H1 (cell line): ENCODE measurements around the gene ILF2. TPM values are rescaled to one million over a fixed set of nuclear protein-coding genes. Genes with fewer than 3 reads are reported as not detected.

Source experiments
- CTCF ChIA-PET: fragments of 300-600 bp; sonication (Branson Sonifier 250); formaldehyde crosslinking; loops from one replicate; lab custom pipeline; 2021; ENCODE audit not compliant: partially characterized antibody; lab: Charles Lee
- POLR2A ChIA-PET: fragments of 300-600 bp; sonication (Branson Sonifier 250); formaldehyde crosslinking; loops from one replicate; lab custom pipeline; 2021; ENCODE audit warnings: inconsistent platforms; ENCODE audit not compliant: partially characterized antibody; lab: Charles Lee
- DNase-seq, 2 experiments: peaks; one replicate each; pipeline versions ENCODE4 v3.0.0 to v3.0.0-alpha.2; 2010 to 2022; ENCODE audit warnings: low spot score in 2 of 2, low read depth in 1 of 2, mixed read lengths in 1 of 2
- FAIRE-seq: peaks from 2 replicates; lab custom pipeline; 2011; peaks lifted over from hg19 to GRCh38; lab: Jason Lieb, UNC
- H2AFZ ChIP-seq: 2 replicates; pipeline ENCODE4 v1.8.1; 2012; ENCODE audit warnings: low read length, inconsistent platforms
- H2AK5ac ChIP-seq: 2 replicates; pipeline ENCODE4 v1.6.1; 2013; ENCODE audit warnings: low read depth, low read length
- H2BK120ac ChIP-seq: replicated peaks from 2 replicates; pipeline ENCODE3; 2013; ENCODE audit warnings: low read depth, low read length, inconsistent platforms
- H2BK12ac ChIP-seq: 2 replicates; pipeline ENCODE4 v1.6.1; 2013; ENCODE audit warnings: low read depth, low read length
- H2BK15ac ChIP-seq: 2 replicates; pipeline ENCODE4 v1.6.1; 2013; ENCODE audit warnings: low read length
- H2BK20ac ChIP-seq: 2 replicates; pipeline ENCODE4 v1.6.1; 2013; ENCODE audit warnings: low read length
- H2BK5ac ChIP-seq: 2 replicates; pipeline ENCODE4 v1.6.1; 2013; ENCODE audit warnings: low read depth, low read length
- H3K14ac ChIP-seq: 2 replicates; pipeline ENCODE4 v1.6.1; 2013; ENCODE audit warnings: inconsistent platforms; ENCODE audit not compliant: insufficient read length
- H3K18ac ChIP-seq: 2 replicates; pipeline ENCODE4 v1.6.1; 2013; ENCODE audit warnings: low read length; ENCODE audit errors: extremely low read depth
- H3K23ac ChIP-seq: 2 replicates; pipeline ENCODE4 v1.6.1; 2013; ENCODE audit warnings: inconsistent platforms; ENCODE audit not compliant: insufficient read length
- H3K23me2 ChIP-seq: 2 replicates; pipeline ENCODE4 v1.6.1; 2013; ENCODE audit warnings: low read depth, low read length
- H3K27ac ChIP-seq: 2 replicates; pipeline ENCODE4 v1.6.1; 2011; ENCODE audit warnings: low read depth, low read length, inconsistent platforms
- H3K27me3 ChIP-seq, 4 experiments: replicated peaks in 1 of 4; 1 replicate in 1 of 4; 2 replicates in 3 of 4; pipeline versions ENCODE4 v1.6.1 to v1.8.1; 2011 to 2013; ENCODE audit warnings: low read length in 3 of 4, mild to moderate bottlenecking in 3 of 4, inconsistent platforms in 2 of 4, mixed read lengths in 2 of 4, moderate library complexity in 1 of 4; ENCODE audit not compliant: control insufficient read depth in 3 of 4, insufficient read depth in 3 of 4; ENCODE audit errors: extremely low read depth in 1 of 4
- H3K36me3 ChIP-seq, 4 experiments: 2 replicates each; pipeline versions ENCODE4 v1.6.1 to v1.8.1; 2011 to 2013; ENCODE audit warnings: mild to moderate bottlenecking in 4 of 4, low read length in 3 of 4, moderate library complexity in 2 of 4, control low read depth in 1 of 4, inconsistent platforms in 1 of 4; ENCODE audit not compliant: insufficient read depth in 4 of 4, control insufficient read depth in 2 of 4
- H3K4ac ChIP-seq: replicated peaks from 2 replicates; pipeline ENCODE3; 2013; ENCODE audit warnings: low read length, low read depth, mixed read lengths, inconsistent platforms; ENCODE audit not compliant: insufficient read length
- H3K4me1 ChIP-seq, 4 experiments: replicated peaks in 1 of 4; 1 replicate in 1 of 4; 2 replicates in 3 of 4; pipeline versions ENCODE4 v1.6.1 to v1.8.1; 2011 to 2013; ENCODE audit warnings: low read length in 3 of 4, inconsistent platforms in 2 of 4, mixed read lengths in 1 of 4; ENCODE audit not compliant: insufficient read depth in 4 of 4, control insufficient read depth in 3 of 4
- H3K4me2 ChIP-seq, 2 experiments: 2 replicates each; pipeline versions ENCODE4 v1.6.1 to v1.8.1; 2011 to 2013; ENCODE audit warnings: low read depth in 2 of 2, low read length in 2 of 2, control low read depth in 1 of 2, inconsistent platforms in 1 of 2, mild to moderate bottlenecking in 1 of 2; ENCODE audit not compliant: insufficient read depth in 1 of 2
- H3K4me3 ChIP-seq, 4 experiments: fragments of 200-600, 300-600 bp in 1 of 4; sonication (generic), shearing (Covaris generic), sonication (Bioruptor Twin) in 1 of 4; 2 replicates each; pipeline versions ENCODE4 v1.5.1 to v1.8.1; 2011 to 2016; ENCODE audit warnings: low read length in 4 of 4, low read depth in 3 of 4, control low read depth in 2 of 4, inconsistent platforms in 2 of 4, mild to moderate bottlenecking in 2 of 4, mixed read lengths in 1 of 4, moderate library complexity in 1 of 4; ENCODE audit not compliant: insufficient read depth in 2 of 4; ENCODE audit errors: extremely low read depth in 1 of 4
- H3K56ac ChIP-seq: replicated peaks from 2 replicates; pipeline ENCODE3; 2013; ENCODE audit warnings: low read depth, mild to moderate bottlenecking, mixed read lengths, low read length, inconsistent platforms; ENCODE audit not compliant: insufficient read length
- H3K79me1 ChIP-seq: 2 replicates; pipeline ENCODE4 v1.6.1; 2013; ENCODE audit warnings: low read depth, low read length, control low read depth
- H3K79me2 ChIP-seq, 2 experiments: 2 replicates each; pipeline versions ENCODE4 v1.6.1 to v1.8.1; 2012 to 2013; ENCODE audit warnings: low read length in 2 of 2, mild to moderate bottlenecking in 2 of 2, inconsistent platforms in 1 of 2; ENCODE audit not compliant: insufficient read depth in 2 of 2, control insufficient read depth in 1 of 2
- H3K9ac ChIP-seq, 4 experiments: replicated peaks in 1 of 4; 1 replicate in 1 of 4; 2 replicates in 3 of 4; pipeline versions ENCODE4 v1.6.1 to v1.8.1; 2011 to 2013; ENCODE audit warnings: low read depth in 3 of 4, low read length in 3 of 4, control low read depth in 2 of 4, mild to moderate bottlenecking in 2 of 4, moderate library complexity in 2 of 4, inconsistent platforms in 1 of 4; ENCODE audit errors: extremely low read depth in 1 of 4
- H3K9me3 ChIP-seq, 2 experiments: 2 replicates each; pipeline versions ENCODE4 v1.6.1 to v1.8.1; 2012 to 2013; ENCODE audit warnings: mild to moderate bottlenecking in 2 of 2, moderate library complexity in 2 of 2, control low read depth in 1 of 2, inconsistent platforms in 1 of 2, low read depth in 1 of 2, low read length in 1 of 2, mixed read lengths in 1 of 2; ENCODE audit not compliant: insufficient read depth in 2 of 2
- H4K20me1 ChIP-seq, 2 experiments: replicated peaks in 1 of 2; 2 replicates each; pipeline versions ENCODE3 to v1.8.1; 2011 to 2013; ENCODE audit warnings: inconsistent platforms in 2 of 2, low read length in 2 of 2, mild to moderate bottlenecking in 1 of 2; ENCODE audit not compliant: insufficient read depth in 2 of 2, control insufficient read depth in 1 of 2
- H4K5ac ChIP-seq: 2 replicates; pipeline ENCODE4 v1.6.1; 2013; ENCODE audit warnings: low read length, low read depth, mixed read lengths, inconsistent platforms; ENCODE audit not compliant: insufficient read length
- H4K8ac ChIP-seq: 2 replicates; pipeline ENCODE4 v1.8.0; 2013; ENCODE audit warnings: mild to moderate bottlenecking, moderate library complexity, low read length, inconsistent platforms; ENCODE audit not compliant: insufficient read depth; ENCODE audit errors: extremely low read depth
- H4K91ac ChIP-seq: replicated peaks from 2 replicates; pipeline ENCODE3; 2013; ENCODE audit warnings: low read length, mixed read lengths, inconsistent platforms; ENCODE audit not compliant: insufficient read length
- CHD2 ChIP-seq: IDR thresholded peaks from 2 replicates; pipeline ENCODE4 v1.6.1; 2012; ENCODE audit warnings: low read length, improper control_type of control experiment
- KDM1A ChIP-seq: fragments of 200-600, 300-600 bp; sonication (generic); IDR thresholded peaks from 2 replicates; pipeline ENCODE4 v1.7.1; 2016; ENCODE audit warnings: mild to moderate bottlenecking, low read length, borderline replicate concordance
- POLR2A ChIP-seq, 2 experiments: IDR thresholded peaks; 1 replicate in 1 of 2; 2 replicates in 1 of 2; pipeline ENCODE4 v1.6.1; 2011; ENCODE audit warnings: low read depth in 2 of 2, low read length in 2 of 2, mild to moderate bottlenecking in 2 of 2; ENCODE audit errors: control extremely low read depth in 1 of 2
- RNF2 ChIP-seq: fragments of 200-900, 300-1000 bp; sonication (generic); IDR thresholded peaks from 2 replicates; pipeline ENCODE4 v1.7.1; 2016; ENCODE audit warnings: borderline replicate concordance, low read depth, mild to moderate bottlenecking, antibody characterized with exemption, low read length; ENCODE audit not compliant: poor library complexity, severe bottlenecking; ENCODE audit errors: missing control alignments
- RXRA ChIP-seq: IDR thresholded peaks from 2 replicates; pipeline ENCODE4 v1.6.1; 2011; ENCODE audit warnings: low read depth, mild to moderate bottlenecking, low read length, moderate library complexity; ENCODE audit not compliant: insufficient read depth
- SIRT6 ChIP-seq: IDR thresholded peaks from one replicate; pipeline ENCODE4 v1.7.1; 2012; ENCODE audit warnings: low read length, inconsistent platforms
- TAF1 ChIP-seq: IDR thresholded peaks from 2 replicates; pipeline ENCODE4 v1.6.1; 2011; ENCODE audit warnings: mild to moderate bottlenecking, low read depth, low read length
- TBP ChIP-seq: IDR thresholded peaks from 2 replicates; pipeline ENCODE4 v1.6.1; 2011; ENCODE audit warnings: low read depth, low read length, improper control_type of control experiment
- TEAD4 ChIP-seq: IDR thresholded peaks from 2 replicates; pipeline ENCODE4 v1.6.1; 2012; ENCODE audit warnings: low read depth, low read length, inconsistent platforms, mixed read lengths
- YY1 ChIP-seq: IDR thresholded peaks from 2 replicates; pipeline ENCODE4 v1.6.1; 2011; ENCODE audit warnings: low read depth, mild to moderate bottlenecking, low read length
- WGBS, 2 experiments: shearing (Covaris generic) in 1 of 2; methylation state at CpG; one replicate each; pipeline versions ENCODE4 v1.1.6 to v1.1.7; 2013 to 2015; ENCODE audit warnings: low lambda C conversion rate in 2 of 2, mixed read lengths in 2 of 2, inconsistent platforms in 1 of 2, low coverage in 1 of 2, missing lambda C conversion rate in 1 of 2; ENCODE audit not compliant: insufficient replicate concordance in 2 of 2, insufficient coverage in 1 of 2, insufficient read length in 1 of 2; ENCODE audit errors: extremely low coverage in 1 of 2, missing lambda C conversion rate in 1 of 2; 5-methylcytosine and 5-hydroxymethylcytosine counted together
- polyA plus RNA-seq, 7 experiments: library from polyadenylated mRNA; depleted of rRNA in 3 of 7; stranded (reverse) in 5 of 7; unstranded in 2 of 7; fragments of >200 nt in 5 of 7; fragments of 200-250 nt in 2 of 7; gene quantifications; 1 replicate in 5 of 7; 2 replicates in 1 of 7; 4 replicates in 1 of 7; pipeline versions ENCODE4 v1.2.1 to v1.2.3, GENCODE V29; 2011 to 2013; ENCODE audit warnings: missing spikeins in 2 of 7, mixed read lengths in 2 of 7
- total RNA-seq: library from RNA; stranded (reverse); fragmentation: NEBNext Ultra II Directional; extraction: Animal tissue kit (Norgen Biotek cat#: 25700); gene quantifications from 2 replicates; pipeline ENCODE4 v1.2.1, GENCODE V29; 2021
- TF ChIP-seq, protein P1 (sequence below): IDR thresholded peaks from 2 replicates; pipeline ENCODE4 v1.6.1; 2012; ENCODE audit warnings: low read length, inconsistent platforms

ILF2 gene
- total and polyA plus RNA-seq, 2 of the 8 experiments (the other 6 are each of a cell fraction or from before 2014, with no cell fraction given), result 389 to 474 TPM

DNA sequence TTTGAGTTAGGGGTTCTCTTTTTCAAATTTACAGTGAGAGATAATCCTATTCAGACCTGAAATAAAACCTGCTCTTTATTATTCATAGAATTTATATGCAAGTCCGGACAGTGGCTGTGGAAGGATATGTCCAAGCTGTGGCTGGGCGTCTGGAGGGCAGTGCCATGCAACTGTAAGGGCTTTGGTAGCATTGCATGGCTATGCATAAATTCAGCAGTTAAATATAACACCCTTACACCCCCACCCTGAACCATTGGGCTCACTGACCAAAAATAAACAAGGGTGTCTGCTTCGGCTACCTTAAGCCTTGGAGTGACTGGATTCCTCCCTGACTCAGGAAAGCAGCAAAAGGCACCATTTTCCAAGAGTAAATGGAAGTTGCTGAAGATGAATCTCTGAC is 31.5 kb downstream of the ILF2 start:
- no peak overlapping the region for H2AK5ac ChIP-seq
- DNase-seq (no peak), FAIRE-seq (no peak)
- peaks cover 56 to 85% (median 76%) of the 10 kb centered on the region in 4 experiments for H3K36me3 ChIP-seq
- H3K18ac ChIP-seq, result no peak overlapping the region
- no peak overlapping the region for H3K56ac ChIP-seq
- 88% methylated on average over 3 of the region's 3 CpGs; no CpG with 5 or more reads in 1 of the 2 experiments for WGBS, 2 experiments
- H3K23me2 ChIP-seq, result no peaks in the 10 kb centered on the region
- POLR2A ChIA-PET, result interaction anchor here (1.1 to 16.2 kb wide), 6 partner anchors 7 to 120 kb away, joined by 3 to 343 read pairs (median 18); partner anchors contain the start of genes ILF2, S100A1, S100A13 and SNAPIN
- no peaks in the 10 kb centered on the region for H3K27me3 ChIP-seq
- H3K14ac ChIP-seq, result no peak overlapping the region
- H4K20me1 ChIP-seq, result peaks cover 4 to 6% of the 10 kb centered on the region in 2 experiments
- H4K91ac ChIP-seq, result no peak overlapping the region
- H3K4me3 ChIP-seq, result no peak overlapping the region
- no peak overlapping the region for H2BK5ac ChIP-seq
- H3K9me3 ChIP-seq, result no peaks in the 10 kb centered on the region
- no peaks in the 10 kb centered on the region for H3K79me1 ChIP-seq
- H3K4me1 ChIP-seq, result no peaks in the 10 kb centered on the region
- CTCF ChIA-PET, result interaction anchor here (0.6 to 5.4 kb wide), 2 partner anchors 11 to 38 kb away, joined by 3 to 28 read pairs; partner anchors contain the start of genes S100A1 and S100A13
- no peak overlapping the region for H3K23ac ChIP-seq
- no peak overlapping the region for H2BK12ac ChIP-seq
- H4K8ac ChIP-seq, result no peak overlapping the region
- H2AFZ ChIP-seq, result no peak overlapping the region
- peaks cover 0 to 47% of the 10 kb centered on the region in 2 experiments; a peak in 3 of 4 replicates for H3K79me2 ChIP-seq
- no peak overlapping the region for H3K27ac ChIP-seq
- H2BK15ac ChIP-seq, result no peak overlapping the region
- H3K4me2 ChIP-seq, result no peak overlapping the region
- no peak overlapping the region for H2BK120ac ChIP-seq
- H4K5ac ChIP-seq, result no peak overlapping the region
- H2BK20ac ChIP-seq, result no peak overlapping the region
- TF ChIP-seq RNF2 (no peak), KDM1A (no peak), CHD2 (no peak), SIRT6 (no peak), YY1 (no peak), POLR2A (IDR thresholded peaks at IDR 0.05; ENCODE audit: control extremely low read depth in 1 of 2, low read depth in 2 of 2, low read length in 2 of 2) (no peak), TEAD4 (no peak), TBP (no peak), RXRA (no peak), TAF1 (no peak)
- TF ChIP-seq, protein P1, sequence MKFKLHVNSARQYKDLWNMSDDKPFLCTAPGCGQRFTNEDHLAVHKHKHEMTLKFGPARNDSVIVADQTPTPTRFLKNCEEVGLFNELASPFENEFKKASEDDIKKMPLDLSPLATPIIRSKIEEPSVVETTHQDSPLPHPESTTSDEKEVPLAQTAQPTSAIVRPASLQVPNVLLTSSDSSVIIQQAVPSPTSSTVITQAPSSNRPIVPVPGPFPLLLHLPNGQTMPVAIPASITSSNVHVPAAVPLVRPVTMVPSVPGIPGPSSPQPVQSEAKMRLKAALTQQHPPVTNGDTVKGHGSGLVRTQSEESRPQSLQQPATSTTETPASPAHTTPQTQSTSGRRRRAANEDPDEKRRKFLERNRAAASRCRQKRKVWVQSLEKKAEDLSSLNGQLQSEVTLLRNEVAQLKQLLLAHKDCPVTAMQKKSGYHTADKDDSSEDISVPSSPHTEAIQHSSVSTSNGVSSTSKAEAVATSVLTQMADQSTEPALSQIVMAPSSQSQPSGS, result no peak
- no peak overlapping the region for H3K4ac ChIP-seq
- H3K9ac ChIP-seq, result no peak overlapping the region
